ENCODE measurements around the gene GRK2.

GRCh38 chr11:67254798-67255197 lies 11.5 kb upstream of the GRK2 start:
- TF ChIP-seq POLR2A (IDR thresholded peaks at IDR 0.05; ENCODE audit: low read depth, low read length) = no peak
- TF ChIP-seq POLR2AphosphoS5 (IDR thresholded peaks at IDR 0.05; ENCODE audit: low read depth, low read length) = no peak
- no peak for TF ChIP-seq SPI1 (IDR thresholded peaks at IDR 0.05; ENCODE audit: low read depth, low read length)
- TF ChIP-seq TAF1 (IDR thresholded peaks at IDR 0.05; ENCODE audit: low read depth, low read length) = no peak
